ENCODE measurements around the gene PDE9A. TPM values are rescaled to one million over a fixed set of nuclear protein-coding genes. Genes with fewer than 3 reads are reported as not detected.

Gene PDE9A
- total RNA-seq, 6 experiments from 2014 or later, result not detected

DNA sequence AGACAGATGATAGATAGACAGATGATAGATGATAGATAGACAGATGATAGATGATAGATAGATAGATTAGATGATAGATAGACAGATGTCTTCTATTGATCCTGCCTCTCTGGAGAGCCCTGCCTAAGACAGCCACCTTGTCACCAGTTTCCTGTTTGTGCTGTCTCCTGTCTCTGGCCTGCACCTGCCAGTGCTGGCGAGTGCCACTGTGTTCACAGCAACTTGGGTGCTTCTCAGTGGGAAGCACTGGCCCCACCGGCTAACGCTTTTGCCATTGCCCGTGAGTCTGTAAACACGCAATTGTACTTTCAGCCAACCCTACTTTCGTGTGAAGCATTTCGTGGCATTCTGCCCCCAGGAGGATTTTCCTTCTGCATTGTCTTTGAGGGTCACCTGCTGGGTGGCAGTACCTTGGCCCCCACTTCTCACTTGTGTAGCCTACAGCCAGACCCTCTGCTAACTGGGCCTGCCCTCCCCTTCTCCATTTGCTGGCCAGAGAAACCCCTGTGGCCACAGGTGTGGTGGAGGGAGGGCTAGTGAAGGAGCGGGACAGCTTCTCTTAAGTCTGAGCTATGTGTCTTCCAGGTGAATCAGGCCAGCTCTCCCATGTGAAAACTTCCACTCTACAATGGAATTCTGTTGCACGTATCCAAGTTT, 23.4 kb upstream of the PDE9A start:
- H3K4me3 Mint-ChIP-seq, result no peak overlapping the region
- no peaks in the 10 kb centered on the region for H3K36me3 Mint-ChIP-seq (ENCODE audit: low read depth)
- TF ChIP-seq, protein P1, sequence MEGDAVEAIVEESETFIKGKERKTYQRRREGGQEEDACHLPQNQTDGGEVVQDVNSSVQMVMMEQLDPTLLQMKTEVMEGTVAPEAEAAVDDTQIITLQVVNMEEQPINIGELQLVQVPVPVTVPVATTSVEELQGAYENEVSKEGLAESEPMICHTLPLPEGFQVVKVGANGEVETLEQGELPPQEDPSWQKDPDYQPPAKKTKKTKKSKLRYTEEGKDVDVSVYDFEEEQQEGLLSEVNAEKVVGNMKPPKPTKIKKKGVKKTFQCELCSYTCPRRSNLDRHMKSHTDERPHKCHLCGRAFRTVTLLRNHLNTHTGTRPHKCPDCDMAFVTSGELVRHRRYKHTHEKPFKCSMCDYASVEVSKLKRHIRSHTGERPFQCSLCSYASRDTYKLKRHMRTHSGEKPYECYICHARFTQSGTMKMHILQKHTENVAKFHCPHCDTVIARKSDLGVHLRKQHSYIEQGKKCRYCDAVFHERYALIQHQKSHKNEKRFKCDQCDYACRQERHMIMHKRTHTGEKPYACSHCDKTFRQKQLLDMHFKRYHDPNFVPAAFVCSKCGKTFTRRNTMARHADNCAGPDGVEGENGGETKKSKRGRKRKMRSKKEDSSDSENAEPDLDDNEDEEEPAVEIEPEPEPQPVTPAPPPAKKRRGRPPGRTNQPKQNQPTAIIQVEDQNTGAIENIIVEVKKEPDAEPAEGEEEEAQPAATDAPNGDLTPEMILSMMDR (IDR thresholded peaks at IDR 0.05), result no peak
- H3K27me3 Mint-ChIP-seq (ENCODE audit: insufficient read depth), result no peaks in the 10 kb centered on the region; the same call in 1 of the 2 replicates
- no peaks in the 10 kb centered on the region for H3K4me1 Mint-ChIP-seq (ENCODE audit: low read depth)
- H3K9me3 Mint-ChIP-seq, result peaks cover 11% of the 10 kb centered on the region
- DNase-seq, result no peak
- no peak overlapping the region for H3K27ac Mint-ChIP-seq

DNA sequence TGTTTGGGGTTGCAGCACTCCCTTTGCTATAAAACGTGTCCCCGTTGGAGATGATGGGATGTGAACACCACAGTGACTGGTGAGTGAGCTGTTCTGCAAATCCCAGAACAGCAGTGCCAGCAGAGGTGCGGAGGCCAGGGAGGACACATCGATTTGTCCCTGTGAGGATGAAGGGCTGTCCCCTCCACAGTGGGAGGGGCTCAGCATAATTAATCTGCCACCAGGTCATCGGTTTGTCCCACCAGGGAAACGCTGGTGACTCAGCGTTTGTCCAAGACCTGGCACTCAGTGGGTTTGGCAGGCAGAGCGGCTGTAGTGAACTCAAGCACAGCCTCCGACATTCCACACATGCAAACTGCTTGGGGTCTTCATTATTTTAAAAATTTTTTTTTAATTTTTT, 22.8 kb upstream of the PDE9A start:
- Mint-ChIP-seq H3K27ac (no peak overlapping the region), H3K27me3 (ENCODE audit: insufficient read depth) (no peaks in the 10 kb centered on the region; the same call in 1 of the 2 replicates), H3K4me1 (ENCODE audit: low read depth) (no peaks in the 10 kb centered on the region), H3K4me3 (no peak overlapping the region), H3K36me3 (ENCODE audit: low read depth) (no peaks in the 10 kb centered on the region), H3K9me3 (peaks cover 11% of the 10 kb centered on the region)
- TF ChIP-seq, protein P1 (IDR thresholded peaks at IDR 0.05), result no peak
- DNase-seq, result no peak

DNA sequence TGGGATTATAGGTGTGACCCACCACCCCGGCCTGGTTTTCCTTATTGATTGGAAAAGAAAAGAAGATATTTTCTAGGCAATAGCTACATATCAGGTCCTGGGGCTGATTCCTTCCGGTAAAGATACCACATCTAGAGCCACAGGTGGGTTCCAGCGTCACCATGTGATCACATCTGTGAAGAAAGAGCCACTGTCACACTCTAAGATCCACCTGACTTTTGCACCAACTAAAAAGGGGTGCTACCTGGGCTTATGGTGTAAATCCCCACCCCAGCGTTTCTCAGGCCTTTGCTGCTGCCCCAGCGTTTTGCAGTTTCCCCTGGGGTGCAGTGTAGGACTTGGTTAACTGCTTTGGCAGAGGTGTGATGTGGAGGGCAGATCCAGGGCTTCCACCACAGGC, 22.3 kb upstream of the PDE9A start:
- no peak for DNase-seq
- Mint-ChIP-seq H3K36me3 (ENCODE audit: low read depth) (no peaks in the 10 kb centered on the region), H3K27ac (no peak overlapping the region), H3K4me1 (ENCODE audit: low read depth) (no peaks in the 10 kb centered on the region), H3K4me3 (no peak overlapping the region), H3K27me3 (ENCODE audit: insufficient read depth) (no peaks in the 10 kb centered on the region; the same call in 1 of the 2 replicates), H3K9me3 (peaks cover 9% of the 10 kb centered on the region)
- TF ChIP-seq, protein P1 (IDR thresholded peaks at IDR 0.05), result no peak

DNA sequence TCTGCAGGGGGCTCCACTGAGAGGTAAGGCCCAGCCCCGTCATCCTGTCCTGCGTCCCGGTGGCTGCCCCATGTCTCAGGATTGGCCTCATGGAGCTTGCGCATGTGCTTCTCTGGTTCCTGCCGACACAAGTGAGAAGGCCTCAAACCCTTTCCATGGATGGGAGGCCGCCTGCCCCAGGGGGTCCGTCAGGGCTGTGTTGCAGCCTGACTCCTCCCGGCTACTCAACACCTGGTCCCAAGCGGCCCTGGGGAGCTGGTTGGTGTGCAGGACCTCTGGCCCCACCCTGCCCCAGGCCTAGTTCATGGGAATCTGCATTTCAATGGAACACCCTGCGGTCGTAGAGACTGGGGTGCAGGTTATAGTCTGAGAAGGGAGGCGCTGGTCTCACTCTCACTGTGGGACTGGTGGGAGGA, 21.1 kb upstream of the PDE9A start:
- Mint-ChIP-seq H3K4me3 (no peak overlapping the region), H3K9me3 (peaks cover 4% of the 10 kb centered on the region), H3K27me3 (ENCODE audit: insufficient read depth) (peaks cover 1% of the 10 kb centered on the region; the same call in 1 of the 2 replicates), H3K4me1 (ENCODE audit: low read depth) (no peaks in the 10 kb centered on the region), H3K27ac (no peak overlapping the region), H3K36me3 (ENCODE audit: low read depth) (no peaks in the 10 kb centered on the region)
- TF ChIP-seq, protein P1 (IDR thresholded peaks at IDR 0.05), result no peak
- DNase-seq, result no peak

DNA sequence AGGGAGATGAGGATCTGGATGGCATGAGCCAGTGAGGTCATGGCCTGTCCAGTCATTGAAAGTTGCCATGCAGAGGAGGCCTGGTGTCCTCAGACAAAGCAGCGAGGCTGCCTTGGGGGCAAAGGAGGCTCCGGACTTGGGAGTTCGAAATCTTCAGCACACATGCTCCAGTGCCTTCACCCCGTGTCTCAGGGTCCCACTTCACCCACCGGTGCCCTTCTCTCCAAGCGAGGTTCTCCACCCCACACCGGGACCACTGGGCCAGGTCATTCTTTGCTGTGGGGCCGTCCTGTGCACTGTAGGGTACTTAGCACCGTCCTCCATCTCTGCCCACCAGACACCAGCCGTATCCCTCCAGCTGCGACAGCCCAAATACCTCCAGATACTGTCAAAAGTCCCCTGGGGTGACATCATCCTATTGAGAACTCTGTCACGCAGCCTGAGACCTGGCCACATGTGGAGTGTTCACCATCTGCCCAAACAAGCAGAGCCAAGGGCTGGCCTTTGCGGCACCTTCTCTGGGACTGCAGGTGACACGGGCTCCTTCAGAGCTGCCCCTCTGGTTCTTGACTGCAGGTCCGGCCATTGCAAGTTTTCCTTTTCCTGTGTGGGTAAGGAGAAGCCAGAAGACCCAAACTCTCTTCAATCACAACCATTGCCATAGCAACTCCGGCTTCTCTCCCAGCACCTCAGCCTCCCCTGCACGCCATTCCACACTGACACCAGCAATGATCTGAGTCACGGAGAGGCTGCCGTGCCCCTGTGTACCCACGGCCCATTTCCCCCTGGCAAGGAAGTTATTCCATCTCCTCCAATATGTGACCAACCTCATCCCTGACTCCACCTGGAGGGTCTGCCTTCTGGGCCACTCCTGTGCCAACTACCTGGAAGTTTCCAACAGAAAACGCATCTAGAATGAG, 20.4 kb upstream of the PDE9A start:
- Mint-ChIP-seq H3K4me1 (ENCODE audit: low read depth) (no peaks in the 10 kb centered on the region), H3K36me3 (ENCODE audit: low read depth) (no peaks in the 10 kb centered on the region), H3K27me3 (ENCODE audit: insufficient read depth) (peaks cover 1% of the 10 kb centered on the region; the same call in 1 of the 2 replicates), H3K4me3 (no peak overlapping the region), H3K9me3 (peaks cover 7% of the 10 kb centered on the region), H3K27ac (no peak overlapping the region)
- TF ChIP-seq, protein P1 (IDR thresholded peaks at IDR 0.05), result no peak
- no peak for DNase-seq
